A172 (cell line): ENCODE data around the gene PPIL6. TPM values are rescaled to one million over a fixed set of nuclear protein-coding genes. Genes with fewer than 3 reads are reported as not detected.

Experiments used
- DNase-seq: peaks from one replicate; pipeline ENCODE4 v3.0.0-alpha.2; 2015; ENCODE audit warnings: low spot score
- total RNA-seq: library from RNA; depleted of rRNA; stranded (reverse); fragments of >200 nt; shearing (Covaris generic); gene quantifications from 2 replicates; pipeline ENCODE4 v1.2.3, GENCODE V29; 2014

The PPIL6 gene
- total RNA-seq, 1 experiment from 2014 or later = 2.4 TPM

- DNase-seq = no peak
Observed at GRCh38 chr6:109449064-109449794, 8.8 kb upstream of the PPIL6 start.

DNA sequence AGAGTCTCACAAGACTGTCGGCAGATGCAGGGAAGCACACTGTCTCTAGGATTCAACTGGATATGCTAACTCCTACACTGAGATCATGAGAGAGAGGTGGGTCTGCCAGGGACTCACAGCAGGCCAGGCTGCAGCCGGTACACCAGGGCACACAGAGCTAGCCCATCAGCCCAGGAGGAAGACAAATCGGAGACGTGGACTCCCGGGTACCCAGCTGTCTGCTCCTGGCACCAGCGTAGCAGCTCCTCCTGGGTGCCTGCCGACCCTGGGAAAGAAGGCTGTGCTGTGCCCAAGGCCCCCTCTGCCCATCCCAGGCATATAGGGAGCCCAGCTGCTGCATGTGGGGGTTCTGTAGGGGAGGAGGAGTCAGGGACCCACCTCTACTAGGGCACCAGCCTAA is 8.2 kb upstream of the PPIL6 start:
- DNase-seq = no peak

- DNase-seq = no peak
Observed at GRCh38 chr6:109447878-109448555, 7.6 kb upstream of the PPIL6 start.

GRCh38 chr6:109447087-109447486 is 6.7 kb upstream of the PPIL6 start:
- DNase-seq = no peak

GRCh38 chr6:109446541-109446940 is 6.1 kb upstream of the PPIL6 start:
- no peak for DNase-seq

DNA sequence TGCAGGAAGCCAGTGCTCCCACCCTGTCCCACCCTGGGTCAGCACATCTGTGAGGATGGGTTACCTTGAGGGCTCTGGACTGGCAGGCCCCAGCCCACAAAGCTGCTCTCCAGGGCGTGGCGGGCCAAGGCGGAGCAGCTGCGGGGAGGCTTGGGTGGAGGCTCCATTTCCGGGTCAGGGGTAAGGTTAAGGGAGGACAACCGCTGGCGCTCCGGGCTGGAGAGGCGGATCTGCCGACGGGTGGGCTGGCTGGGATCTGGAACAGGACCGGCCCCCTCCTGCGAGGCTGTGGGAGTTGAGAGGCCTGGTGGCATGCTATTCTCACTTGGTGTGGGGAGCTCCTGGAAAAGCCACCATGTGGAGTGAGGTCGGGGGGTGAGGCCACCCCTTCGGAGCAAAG is 5.6 kb upstream of the PPIL6 start:
- no peak for DNase-seq

DNA sequence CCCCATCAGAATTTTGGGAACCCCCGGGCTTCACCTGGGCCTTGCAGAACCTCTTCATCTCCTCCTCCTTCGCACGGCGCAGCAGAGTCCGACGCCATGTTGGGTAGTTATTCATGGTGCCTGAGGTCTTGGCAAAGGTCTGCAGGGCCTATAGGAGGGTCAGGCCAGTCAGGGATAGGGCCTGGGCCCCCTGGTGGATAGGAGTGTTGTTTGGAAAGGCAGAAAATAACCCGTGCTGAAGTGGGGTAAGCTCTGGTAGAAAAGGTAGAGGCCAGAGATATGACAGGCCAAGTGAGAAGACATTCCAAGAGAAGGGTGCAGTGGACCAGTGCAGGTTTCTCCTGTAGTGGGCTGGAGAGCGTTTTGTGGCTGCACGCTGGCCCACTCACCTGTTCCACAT is 5.0 kb upstream of the PPIL6 start:
- DNase-seq = no peak

GRCh38 chr6:109443425-109443950 is 3.1 kb upstream of the PPIL6 start:
- no peak for DNase-seq

DNA sequence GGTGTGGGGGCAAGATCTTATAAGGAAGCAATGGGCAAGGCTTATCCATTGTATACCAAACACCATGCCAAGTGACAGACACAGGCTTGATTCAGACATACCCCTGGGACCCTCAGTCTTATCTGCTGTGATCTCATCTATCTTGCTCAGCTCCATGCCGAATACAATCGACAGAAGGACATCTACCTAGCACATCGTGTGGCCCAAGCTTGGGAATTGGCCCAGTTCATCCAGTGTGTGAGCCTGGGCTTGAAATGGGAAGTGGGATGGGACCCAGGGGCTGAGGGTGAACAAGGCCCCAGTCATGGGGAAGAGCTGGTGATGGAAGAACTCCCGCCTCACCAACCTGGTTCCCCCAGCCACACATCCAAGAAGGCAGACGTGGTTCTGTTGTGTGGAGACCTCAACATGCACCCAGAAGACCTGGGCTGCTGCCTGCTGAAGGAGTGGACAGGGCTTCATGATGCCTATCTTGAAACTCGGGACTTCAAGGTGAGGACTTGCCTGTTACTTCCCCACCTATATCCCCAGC is 2.0 kb upstream of the PPIL6 start:
- DNase-seq = no peak

DNA sequence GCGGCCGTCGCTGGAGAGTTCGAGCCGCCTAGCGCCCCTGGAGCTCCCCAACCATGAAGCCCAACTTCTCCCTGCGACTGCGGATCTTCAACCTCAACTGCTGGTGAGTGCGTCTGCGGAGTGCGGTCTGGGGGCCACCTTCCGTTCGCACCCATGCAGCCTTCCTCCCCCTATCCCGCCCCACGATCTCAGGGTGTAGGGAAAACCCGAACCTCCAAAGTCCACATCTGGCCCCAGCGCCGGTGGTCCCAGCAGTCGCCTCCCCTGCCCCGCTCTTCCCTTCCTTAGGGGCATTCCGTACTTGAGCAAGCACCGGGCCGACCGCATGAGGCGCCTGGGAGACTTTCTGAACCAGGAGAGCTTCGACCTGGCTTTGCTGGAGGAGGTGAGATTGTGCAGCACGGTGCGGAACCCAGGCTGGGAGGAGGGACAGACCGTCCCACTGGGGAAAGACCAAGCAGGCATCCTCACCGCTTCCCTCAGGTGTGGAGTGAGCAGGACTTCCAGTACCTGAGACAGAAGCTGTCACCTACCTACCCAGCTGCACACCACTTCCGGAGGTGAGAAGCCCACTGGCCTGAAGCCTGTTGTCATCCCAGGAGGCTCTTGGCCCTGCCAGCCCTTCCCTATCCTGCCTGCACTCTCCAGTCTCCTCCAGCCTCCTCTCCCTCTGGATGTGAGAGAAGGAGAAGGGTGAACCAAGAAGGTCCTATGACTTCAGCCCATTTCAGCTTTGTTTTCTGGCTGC is 815 bp upstream of the PPIL6 start:
- peak; percentile 25 for DNase-seq

DNA sequence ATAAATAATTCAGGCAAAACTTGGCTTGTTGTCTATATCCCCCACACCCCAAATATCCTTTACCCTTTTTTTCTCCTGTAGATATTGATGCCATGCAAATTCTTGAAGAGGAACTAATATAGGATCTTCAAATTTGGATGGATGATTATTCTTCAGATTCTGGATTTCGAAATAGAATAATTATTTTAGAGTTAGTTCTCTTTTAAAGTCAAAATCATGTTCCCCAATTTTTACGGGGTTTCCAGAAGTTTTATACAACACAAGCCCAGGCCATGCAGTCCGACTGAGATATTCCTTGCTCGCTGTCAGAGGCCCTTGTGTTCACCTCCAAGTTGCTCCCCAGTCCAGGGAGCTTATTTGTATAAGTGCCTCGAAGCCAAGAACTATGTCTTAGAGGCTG is 4.4 kb downstream of the PPIL6 start:
- no peak for DNase-seq

DNA sequence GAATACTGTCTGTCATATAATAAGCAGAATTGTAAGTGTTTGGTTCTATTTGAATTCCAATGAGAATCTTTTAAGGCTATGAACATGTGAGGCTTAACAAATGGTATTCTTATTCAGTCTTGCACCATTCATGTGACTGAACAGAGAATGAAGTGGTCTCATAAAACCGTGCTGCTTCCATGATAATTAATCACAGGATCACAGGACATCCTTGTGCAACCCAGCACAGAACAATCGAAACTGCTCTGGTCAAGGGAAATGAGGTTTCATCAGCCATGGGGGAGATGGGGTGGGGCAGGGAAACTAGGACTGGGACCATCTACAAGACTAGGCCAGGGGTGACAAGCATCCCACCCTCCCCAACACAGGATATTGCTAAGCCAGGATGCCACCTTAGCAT is 6.0 kb downstream of the PPIL6 start:
- DNase-seq = no peak

DNA sequence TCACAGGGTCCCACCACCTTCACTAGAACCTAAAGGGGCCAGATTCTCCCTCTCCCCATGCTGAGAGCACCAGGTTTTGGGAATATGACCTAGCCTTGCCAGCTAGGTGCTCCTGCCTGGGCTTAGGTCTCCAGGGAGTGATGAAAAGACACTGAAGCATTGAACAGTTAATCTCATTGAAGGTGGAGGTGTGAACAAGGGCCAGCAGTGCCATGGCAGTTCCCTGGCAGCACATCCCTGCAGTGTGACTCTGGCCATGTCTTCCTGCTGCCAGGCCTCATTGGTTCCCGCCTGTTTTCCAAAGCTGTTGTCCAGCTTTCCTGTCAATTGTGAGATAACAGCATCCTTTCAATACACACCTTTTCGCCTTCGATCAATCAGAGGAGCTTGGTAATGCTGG is 10.9 kb downstream of the PPIL6 start:
- DNase-seq = no peak

DNA sequence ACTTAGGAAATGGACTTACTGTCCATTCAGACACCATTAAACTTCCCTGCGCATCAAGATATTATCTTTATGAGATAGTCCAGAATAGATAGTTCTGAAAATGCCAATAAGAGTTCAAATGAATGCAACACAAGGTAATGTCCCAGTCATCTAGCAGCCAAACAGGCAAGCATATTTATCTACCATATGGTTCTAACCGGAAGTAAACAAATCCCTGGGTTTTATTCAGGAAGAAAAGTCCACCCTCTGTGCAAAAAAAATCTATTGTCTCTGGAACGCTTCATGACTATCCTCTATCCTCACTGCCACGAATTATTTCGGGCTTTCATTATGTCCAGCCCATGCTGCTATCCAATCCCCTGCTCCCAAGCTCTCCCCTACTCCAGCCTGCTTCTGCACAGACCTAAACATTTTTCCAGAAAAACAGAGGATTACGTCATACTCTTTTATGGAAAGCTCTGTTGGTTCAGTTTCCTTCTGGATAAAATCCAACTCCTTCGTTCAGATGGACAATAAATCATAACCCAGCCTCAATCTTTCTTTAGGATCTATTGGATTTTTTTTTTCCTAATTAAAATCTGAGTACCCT is 11.4 kb downstream of the PPIL6 start:
- DNase-seq = peak; percentile 24

GRCh38 chr6:109424946-109425345 is 15.5 kb downstream of the PPIL6 start:
- DNase-seq = peak; percentile 74

GRCh38 chr6:109421184-109421583 is 19.2 kb downstream of the PPIL6 start:
- DNase-seq = no peak

DNA sequence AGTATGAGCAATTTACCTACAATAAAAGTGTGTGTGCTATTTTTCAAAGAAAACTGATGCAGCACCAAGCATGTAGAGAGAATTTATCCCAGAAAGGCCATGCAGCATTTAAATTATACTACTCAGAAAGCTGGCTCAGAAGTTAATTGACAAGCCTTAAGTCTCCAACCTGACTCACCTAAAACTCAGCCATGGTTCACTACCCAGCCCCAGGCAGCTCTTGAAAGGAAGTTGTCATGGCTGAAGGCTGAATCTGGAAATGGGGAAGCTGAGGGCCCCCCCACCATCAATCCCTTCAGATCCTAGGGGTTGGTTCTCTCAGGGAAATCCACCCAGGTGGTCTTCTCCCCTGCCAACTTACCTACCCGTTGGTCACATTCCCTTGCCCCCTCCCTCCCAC is 19.7 kb downstream of the PPIL6 start:
- peak; percentile 11 for DNase-seq

GRCh38 chr6:109417646-109418045 is 22.8 kb downstream of the PPIL6 start:
- no peak for DNase-seq

DNA sequence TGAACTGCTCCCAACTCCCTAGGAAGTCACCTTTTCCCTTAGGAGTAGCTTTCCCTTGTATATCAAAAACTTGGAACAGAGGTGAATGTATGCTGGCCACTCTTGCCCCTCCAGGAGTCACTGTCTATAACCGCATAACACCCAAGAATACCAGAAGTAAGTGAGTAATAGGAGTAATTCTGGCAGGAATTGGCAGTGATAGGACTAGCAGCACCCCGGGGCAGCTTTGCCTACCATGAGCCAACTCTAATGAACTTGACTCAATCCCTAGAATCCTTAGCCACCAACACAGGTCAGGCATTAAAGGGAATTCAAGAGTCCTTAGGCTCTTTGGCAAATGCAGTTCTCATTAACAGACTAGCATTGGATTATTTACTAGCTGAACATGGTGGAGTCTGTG is 29.4 kb downstream of the PPIL6 start:
- no peak for DNase-seq

- DNase-seq = no peak
Observed at GRCh38 chr6:109406196-109406595, 34.2 kb downstream of the PPIL6 start.

- DNase-seq = no peak
Observed at GRCh38 chr6:109397020-109397419, 43.4 kb downstream of the PPIL6 start.
